ENCODE results near the gene FBLN1.
"Not testable (repeated sequence)": the region's sequence is repeated elsewhere in the genome, so short reads cannot be mapped to it uniquely, and the experiment has no call there.

The FBLN1 gene

DNA sequence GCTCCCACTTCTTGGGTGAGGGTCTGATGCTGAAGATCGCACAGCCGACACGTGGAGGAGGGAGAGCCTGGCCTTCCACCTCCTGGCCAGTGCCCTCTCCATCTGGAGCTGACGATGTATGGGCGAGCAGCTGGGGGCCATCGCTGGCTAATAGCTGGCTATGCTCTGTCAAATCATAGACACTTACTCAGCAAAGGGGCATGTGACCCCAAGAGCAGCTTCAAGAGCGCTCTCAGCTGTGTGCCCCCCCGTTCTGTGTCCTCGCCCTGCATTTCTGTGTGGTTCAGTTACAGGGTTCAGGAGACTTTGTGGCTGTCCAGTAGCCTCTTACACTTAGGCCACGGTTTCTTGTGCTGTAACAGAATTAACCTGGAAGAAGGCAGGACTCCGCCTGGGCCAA lies 26.4 kb downstream of the FBLN1 start:
- DNase-seq, result no peak

- DNase-seq, result no peak
These were observed 27.4 kb downstream of the FBLN1 start for GRCh38 chr22:45529971-45530575.

DNA sequence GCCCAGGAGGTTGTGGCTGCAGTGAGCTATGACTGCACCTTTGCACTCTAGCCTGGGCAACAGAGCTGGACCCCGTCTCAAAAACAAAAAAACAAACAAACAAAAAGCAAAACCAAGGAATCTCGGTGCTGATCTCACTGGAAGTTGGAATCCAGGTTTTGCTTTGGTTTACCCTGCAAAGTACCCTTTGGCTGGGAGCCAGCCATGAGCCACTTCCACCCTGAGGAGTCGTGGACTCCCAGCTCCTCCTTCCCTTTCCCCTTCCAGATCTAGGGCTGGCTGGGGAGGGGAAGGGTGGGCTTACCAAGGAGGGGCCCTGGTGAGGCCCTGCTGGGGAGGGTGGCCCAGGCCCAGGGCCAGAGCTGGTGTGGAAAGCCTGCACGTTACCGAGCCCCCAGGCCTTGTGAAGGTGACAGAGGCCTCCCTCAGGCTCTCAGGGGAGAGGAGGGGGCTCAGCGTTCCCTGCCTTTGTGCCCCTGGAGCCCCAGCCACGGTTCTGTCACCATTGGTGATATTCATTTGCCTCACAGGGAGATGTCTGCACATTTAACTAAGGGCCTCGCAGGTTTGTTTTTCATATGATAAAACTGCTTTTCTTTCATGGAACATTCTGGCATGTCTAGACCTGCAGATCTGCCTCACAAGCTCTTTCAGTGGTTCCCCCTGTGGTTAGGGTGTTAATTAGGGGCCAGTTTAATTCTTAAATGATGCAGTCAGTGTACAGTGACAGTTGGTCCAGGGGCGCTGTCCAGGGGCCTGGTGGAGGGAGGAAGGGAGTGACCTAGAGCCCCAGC lies 29.0 kb downstream of the FBLN1 start:
- DNase-seq, result no peak

DNA sequence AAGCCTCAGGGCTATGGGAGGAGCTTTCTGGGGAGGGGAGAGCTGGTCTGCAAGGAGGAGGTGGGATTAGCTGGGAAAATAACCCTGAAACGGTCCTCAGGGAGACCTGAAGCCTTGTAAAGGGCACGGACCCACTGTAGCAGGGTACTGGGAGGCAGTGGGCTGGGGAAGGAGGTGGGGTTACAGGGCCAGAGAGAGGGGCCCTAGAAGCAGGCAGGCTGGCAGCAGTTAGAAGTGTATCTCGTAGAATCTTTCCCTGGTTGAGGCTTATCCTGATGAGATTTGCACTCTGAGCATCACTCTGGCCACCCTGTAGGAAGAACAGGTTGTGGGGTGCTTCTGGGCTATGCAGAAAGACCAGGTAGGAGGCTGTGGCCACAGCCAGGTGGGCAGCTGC lies 29.6 kb downstream of the FBLN1 start:
- no peak for DNase-seq

DNA sequence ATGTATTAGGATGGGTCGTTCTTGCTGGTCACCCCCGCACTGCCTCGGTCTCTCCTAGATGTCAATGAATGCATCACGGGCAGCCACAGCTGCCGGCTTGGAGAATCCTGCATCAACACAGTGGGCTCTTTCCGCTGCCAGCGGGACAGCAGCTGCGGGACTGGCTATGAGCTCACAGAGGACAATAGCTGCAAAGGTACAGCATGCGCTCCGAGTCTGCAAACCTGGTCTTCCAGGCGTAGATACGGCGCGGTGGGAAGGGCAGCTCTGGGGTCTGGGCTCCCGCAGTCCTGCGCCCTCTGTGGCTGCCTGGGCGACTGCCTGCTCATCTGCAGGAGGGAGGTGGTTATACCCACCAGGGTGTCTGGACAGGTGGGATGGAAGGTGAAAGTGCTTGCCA lies 31.0 kb downstream of the FBLN1 start:
- peak; percentile 33 for DNase-seq

- no peak for DNase-seq
These were observed 31.9 kb downstream of the FBLN1 start for GRCh38 chr22:45534339-45535192.

- DNase-seq, result no peak
These were observed 32.6 kb downstream of the FBLN1 start for GRCh38 chr22:45535290-45535689.

GRCh38 chr22:45535835-45536234 lies 33.2 kb downstream of the FBLN1 start:
- DNase-seq, result not testable (repeated sequence)

DNA sequence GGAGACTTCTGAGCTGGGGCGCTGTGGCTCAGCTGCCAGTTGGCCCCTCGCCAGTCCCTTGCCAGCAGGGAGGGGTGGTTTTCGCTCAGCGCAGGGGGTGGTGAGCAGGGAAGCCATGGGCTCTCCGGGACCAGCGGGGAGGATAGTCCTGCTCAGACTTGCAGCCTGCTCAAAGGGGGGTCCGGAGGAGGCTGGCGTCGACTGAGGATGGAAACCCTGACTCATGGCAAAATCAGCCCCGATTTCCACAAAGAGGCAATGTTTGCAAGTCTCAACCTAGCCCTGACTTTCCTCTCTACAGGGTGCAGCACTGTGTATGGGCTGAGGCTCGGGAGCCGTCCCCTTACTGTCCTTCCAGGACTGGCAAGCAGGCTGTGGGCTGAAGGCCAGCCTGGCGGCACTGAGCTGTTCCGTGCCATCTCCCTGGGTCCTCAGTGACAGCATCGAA lies 35.1 kb downstream of the FBLN1 start:
- peak; percentile 68 for DNase-seq

GRCh38 chr22:45538281-45538680 lies 35.6 kb downstream of the FBLN1 start:
- DNase-seq, result no peak

GRCh38 chr22:45540122-45540521 lies 37.4 kb downstream of the FBLN1 start:
- DNase-seq, result no peak

- no peak for DNase-seq
These were observed 38.8 kb downstream of the FBLN1 start for GRCh38 chr22:45541382-45541979.

GRCh38 chr22:45542001-45542520 lies 39.4 kb downstream of the FBLN1 start:
- DNase-seq, result peak; percentile 54

DNA sequence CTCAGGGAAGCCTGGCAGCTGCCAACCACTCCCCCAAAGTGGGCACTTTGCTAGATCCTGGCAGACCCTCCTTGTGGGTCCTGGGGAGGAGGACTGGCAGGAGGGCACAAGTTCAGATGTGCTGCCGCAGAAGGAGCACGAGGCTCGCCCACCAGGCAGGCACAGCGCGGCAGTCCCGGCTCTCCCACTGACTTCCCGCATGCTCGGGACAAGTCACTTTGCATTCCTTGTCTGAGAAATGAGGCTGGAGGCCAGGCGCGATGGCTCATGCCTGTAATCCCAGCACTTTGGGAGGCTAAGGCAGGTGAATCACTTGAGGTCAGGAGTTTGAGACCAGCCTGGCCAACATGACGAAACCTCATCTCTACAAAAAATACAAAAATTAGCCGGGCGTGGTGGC lies 40.1 kb downstream of the FBLN1 start:
- DNase-seq, result not testable (repeated sequence)

- DNase-seq, result no peak
These were observed 40.6 kb downstream of the FBLN1 start for GRCh38 chr22:45543243-45543642.

GRCh38 chr22:45544588-45545170 lies 42.0 kb downstream of the FBLN1 start:
- no peak for DNase-seq

GRCh38 chr22:45546333-45547015 lies 43.8 kb downstream of the FBLN1 start:
- DNase-seq, result no peak

DNA sequence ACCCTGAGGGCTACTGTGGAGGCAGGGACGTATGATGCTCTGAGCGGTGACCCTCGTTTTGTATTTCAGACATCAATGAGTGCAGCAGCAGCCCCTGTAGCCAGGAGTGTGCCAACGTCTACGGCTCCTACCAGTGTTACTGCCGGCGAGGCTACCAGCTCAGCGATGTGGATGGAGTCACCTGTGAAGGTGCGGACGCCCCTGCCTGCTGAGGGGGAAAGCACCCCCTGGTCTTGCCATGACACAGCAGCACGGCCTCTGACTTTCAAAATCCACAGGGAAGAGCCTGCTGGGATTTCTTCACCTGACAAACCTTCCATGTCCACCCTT lies 44.3 kb downstream of the FBLN1 start:
- no peak for DNase-seq

DNA sequence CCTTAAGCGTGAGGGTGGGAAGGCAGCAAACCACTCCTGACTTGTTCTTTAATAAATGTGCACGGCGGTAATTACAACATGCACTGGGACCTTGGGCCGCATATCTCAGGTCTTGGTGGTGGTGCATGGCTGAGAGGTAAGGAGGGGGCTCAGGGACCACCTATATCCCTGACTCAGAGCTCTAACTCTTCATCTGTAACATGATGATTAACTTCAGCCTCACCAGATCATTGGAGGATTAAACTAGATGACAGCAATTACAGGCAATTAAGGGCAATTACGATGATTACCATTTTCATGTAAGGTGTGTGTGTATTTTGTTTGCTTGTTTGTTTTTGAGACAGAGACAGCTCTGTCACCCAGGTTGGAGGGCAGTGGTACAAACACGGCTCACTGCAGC lies 45.0 kb downstream of the FBLN1 start:
- DNase-seq, result no peak

DNA sequence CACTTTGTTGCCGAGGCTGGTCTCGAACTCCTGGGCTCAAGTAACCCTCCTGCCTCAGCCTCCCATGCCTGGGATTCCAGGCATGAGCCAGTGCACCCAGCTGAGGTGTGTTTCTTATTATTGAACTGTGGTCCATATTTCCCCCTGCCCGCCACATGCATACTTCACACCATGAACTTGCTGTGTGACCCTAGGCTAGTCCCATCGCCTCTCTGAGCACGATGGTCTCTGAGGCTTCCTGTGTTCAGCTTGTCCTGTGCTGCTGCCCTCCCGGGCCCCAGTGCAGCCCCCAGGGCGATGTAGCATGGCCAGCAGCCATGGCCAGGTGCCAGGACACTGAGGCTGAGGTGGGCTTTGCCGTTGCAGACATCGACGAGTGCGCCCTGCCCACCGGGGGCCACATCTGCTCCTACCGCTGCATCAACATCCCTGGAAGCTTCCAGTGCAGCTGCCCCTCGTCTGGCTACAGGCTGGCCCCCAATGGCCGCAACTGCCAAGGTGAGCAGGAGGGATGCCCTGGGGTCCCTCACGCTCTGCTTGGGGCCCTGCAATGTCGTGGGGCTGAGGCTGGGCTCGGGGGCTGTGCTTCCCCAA lies 45.7 kb downstream of the FBLN1 start:
- DNase-seq, result no peak

DNA sequence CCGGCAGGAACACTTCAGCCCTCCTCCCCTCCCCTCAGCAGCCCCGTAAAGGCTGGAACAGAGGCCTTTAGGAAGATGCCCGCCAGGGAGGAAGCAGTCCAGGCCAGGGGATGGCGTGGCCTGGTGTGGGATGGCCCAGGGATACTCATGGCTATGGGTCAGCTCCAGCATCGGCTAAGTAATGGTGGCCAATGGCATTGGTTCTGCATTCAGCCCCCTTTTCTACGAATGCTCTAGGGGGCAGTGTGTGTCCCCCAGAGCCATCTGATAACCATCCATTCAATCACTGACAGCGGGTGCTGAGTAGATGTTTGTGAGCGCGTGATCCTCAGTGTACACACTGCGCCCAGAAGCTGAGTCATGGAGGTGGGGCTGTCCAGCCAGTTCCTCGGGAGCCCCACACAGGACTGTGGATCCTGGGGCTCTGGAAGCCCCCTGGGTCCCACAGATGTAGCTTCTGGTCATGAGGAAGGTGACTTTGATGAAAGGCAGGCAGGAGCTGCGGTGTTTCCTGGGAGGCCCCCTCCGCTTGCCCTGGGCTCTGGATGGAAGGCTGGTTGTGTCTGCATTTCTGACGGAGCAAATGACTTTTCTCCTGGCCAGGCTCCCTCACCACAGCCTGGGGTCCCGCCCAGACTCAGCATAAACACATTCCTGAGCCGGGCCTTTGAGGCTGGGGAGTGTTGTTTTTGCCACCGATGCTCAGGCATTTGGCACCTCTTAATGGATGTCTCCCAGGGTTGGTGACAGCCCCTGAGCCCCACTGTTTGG lies 46.5 kb downstream of the FBLN1 start:
- DNase-seq, result no peak
